Osteoblast (primary cell): ENCODE results near the gene GIPC2. TPM values are rescaled to one million over a fixed set of nuclear protein-coding genes. Genes with fewer than 3 reads are reported as not detected.

Source experiments
- DNase-seq: peaks from one replicate; pipeline ENCODE4 v3.0.0; 2011; ENCODE audit warnings: low spot score, mixed read lengths; ENCODE audit not compliant: insufficient read length; ENCODE audit errors: missing footprints
- H2AFZ ChIP-seq: 2 replicates; pipeline ENCODE4 v1.6.0; 2011; ENCODE audit warnings: mild to moderate bottlenecking, low read length
- H3K27ac ChIP-seq: 2 replicates; pipeline ENCODE4 v1.5.1; 2011; ENCODE audit warnings: mild to moderate bottlenecking, low read depth, low read length, moderate library complexity
- H3K27me3 ChIP-seq: 2 replicates; pipeline ENCODE4 v1.6.0; 2012; ENCODE audit warnings: mild to moderate bottlenecking, control low read depth, inconsistent platforms, low read length, moderate library complexity; ENCODE audit not compliant: insufficient read depth
- H3K36me3 ChIP-seq: 2 replicates; pipeline ENCODE4 v1.5.1; 2011; ENCODE audit warnings: mild to moderate bottlenecking, low read length, control low read depth, moderate library complexity; ENCODE audit not compliant: insufficient read depth
- H3K4me1 ChIP-seq: 2 replicates; pipeline ENCODE4 v1.5.1; 2011; ENCODE audit warnings: mild to moderate bottlenecking, low read length, control low read depth, moderate library complexity; ENCODE audit not compliant: insufficient read depth
- H3K4me2 ChIP-seq: 2 replicates; pipeline ENCODE4 v1.6.0; 2011; ENCODE audit warnings: mild to moderate bottlenecking, low read length; ENCODE audit not compliant: insufficient read depth
- H3K4me3 ChIP-seq: fragments of 200-600 bp; sonication (generic); 3 replicates; pipeline ENCODE4 v1.5.1; 2012; ENCODE audit warnings: mild to moderate bottlenecking, low read length, inconsistent platforms; ENCODE audit not compliant: insufficient read depth
- H3K79me2 ChIP-seq: 2 replicates; pipeline ENCODE4 v1.6.0; 2012; ENCODE audit warnings: mild to moderate bottlenecking, low read length, control low read depth, inconsistent platforms; ENCODE audit not compliant: insufficient read depth
- H3K9me3 ChIP-seq: 2 replicates; pipeline ENCODE4 v1.5.1; 2011; ENCODE audit warnings: low read depth, low read length, control low read depth
- H4K20me1 ChIP-seq: 2 replicates; pipeline ENCODE4 v1.6.0; 2012; ENCODE audit warnings: mild to moderate bottlenecking, low read length, control low read depth; ENCODE audit not compliant: insufficient read depth
- total RNA-seq: library from RNA; depleted of rRNA; stranded (reverse); fragments of >200 nt; gene quantifications from 2 replicates; pipeline ENCODE4 v1.2.3, GENCODE V29; 2012
- TF ChIP-seq, protein P1 (sequence below): IDR thresholded peaks from 2 replicates; pipeline ENCODE4 v1.5.1; 2011; ENCODE audit warnings: mild to moderate bottlenecking, low read depth, low read length, moderate library complexity; ENCODE audit errors: extremely low read depth

Gene GIPC2
- total RNA-seq, 1 donor = 0.36 TPM

DNA sequence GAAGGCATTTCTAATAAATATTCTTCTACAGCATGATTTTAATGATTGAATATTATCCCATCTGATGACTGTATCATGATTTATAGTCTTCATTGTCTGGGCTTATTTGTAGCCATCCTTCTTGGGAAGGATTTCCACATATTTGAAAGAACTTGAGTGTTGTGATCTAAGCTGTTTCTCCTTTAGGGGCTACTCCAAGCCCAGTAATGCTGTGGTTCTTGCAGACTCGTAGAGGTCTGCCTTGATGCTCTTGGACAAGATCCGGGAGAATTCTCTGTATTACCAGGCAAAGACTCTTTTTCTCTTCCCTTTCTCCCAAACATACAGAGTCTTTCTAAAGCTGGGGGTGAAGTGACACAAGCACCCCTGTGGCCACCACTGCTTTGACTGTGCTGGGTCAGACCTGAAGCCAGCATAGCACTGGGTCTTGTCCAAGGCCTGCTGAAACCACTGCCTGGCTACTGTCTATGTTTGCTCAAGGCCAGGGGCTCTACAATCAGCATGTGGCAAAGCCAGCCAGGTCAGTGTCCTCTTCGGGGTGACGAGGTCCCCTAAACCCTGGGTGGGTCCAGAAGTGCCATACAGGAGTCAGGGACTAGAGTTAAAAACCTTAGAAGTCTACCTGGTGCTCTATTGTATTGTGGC, 107.4 kb downstream of the GIPC2 start:
- TF ChIP-seq, protein P1, sequence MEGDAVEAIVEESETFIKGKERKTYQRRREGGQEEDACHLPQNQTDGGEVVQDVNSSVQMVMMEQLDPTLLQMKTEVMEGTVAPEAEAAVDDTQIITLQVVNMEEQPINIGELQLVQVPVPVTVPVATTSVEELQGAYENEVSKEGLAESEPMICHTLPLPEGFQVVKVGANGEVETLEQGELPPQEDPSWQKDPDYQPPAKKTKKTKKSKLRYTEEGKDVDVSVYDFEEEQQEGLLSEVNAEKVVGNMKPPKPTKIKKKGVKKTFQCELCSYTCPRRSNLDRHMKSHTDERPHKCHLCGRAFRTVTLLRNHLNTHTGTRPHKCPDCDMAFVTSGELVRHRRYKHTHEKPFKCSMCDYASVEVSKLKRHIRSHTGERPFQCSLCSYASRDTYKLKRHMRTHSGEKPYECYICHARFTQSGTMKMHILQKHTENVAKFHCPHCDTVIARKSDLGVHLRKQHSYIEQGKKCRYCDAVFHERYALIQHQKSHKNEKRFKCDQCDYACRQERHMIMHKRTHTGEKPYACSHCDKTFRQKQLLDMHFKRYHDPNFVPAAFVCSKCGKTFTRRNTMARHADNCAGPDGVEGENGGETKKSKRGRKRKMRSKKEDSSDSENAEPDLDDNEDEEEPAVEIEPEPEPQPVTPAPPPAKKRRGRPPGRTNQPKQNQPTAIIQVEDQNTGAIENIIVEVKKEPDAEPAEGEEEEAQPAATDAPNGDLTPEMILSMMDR = peak; percentile 6
- Histone ChIP-seq H3K79me2 (no peaks in the 10 kb centered on the region), H3K4me1 (peaks cover 11% of the 10 kb centered on the region), H3K27me3 (no peaks in the 10 kb centered on the region), H2AFZ (peak overlapping the region; percentile 39), H4K20me1 (no peaks in the 10 kb centered on the region), H3K4me2 (no peak overlapping the region), H3K4me3 (no peak overlapping the region), H3K9me3 (no peaks in the 10 kb centered on the region), H3K36me3 (no peaks in the 10 kb centered on the region), H3K27ac (no peak overlapping the region)
- DNase-seq = no peak

DNA sequence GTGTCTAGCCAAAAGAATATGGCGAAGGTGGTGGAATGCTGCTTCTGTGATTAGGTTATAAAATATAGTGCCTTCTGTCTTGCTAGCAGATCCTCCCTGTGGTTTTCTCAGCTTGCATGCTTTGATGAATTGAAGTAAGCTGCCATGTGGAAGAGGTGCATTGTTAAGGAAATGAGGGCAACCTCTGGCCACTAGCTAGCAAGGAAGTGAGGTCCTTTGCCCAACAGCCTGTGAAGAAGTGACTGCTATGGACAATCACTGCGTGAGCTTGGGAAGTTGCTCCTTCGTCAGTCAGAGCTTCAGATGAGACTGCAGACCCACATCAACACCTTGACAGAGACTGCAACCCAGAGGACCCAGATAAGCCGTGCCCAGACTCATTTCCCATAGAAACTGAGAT, 109.4 kb downstream of the GIPC2 start:
- no peak for DNase-seq
- H3K4me3 ChIP-seq = no peak overlapping the region
- no peaks in the 10 kb centered on the region for H3K79me2 ChIP-seq
- H3K27me3 ChIP-seq = no peaks in the 10 kb centered on the region
- no peak overlapping the region for H2AFZ ChIP-seq
- no peaks in the 10 kb centered on the region for H3K36me3 ChIP-seq
- H3K4me2 ChIP-seq = no peak overlapping the region
- H3K9me3 ChIP-seq = no peaks in the 10 kb centered on the region
- TF ChIP-seq, protein P1 = no peak
- no peak overlapping the region for H3K27ac ChIP-seq
- no peaks in the 10 kb centered on the region for H4K20me1 ChIP-seq
- H3K4me1 ChIP-seq = peaks cover 11% of the 10 kb centered on the region

DNA sequence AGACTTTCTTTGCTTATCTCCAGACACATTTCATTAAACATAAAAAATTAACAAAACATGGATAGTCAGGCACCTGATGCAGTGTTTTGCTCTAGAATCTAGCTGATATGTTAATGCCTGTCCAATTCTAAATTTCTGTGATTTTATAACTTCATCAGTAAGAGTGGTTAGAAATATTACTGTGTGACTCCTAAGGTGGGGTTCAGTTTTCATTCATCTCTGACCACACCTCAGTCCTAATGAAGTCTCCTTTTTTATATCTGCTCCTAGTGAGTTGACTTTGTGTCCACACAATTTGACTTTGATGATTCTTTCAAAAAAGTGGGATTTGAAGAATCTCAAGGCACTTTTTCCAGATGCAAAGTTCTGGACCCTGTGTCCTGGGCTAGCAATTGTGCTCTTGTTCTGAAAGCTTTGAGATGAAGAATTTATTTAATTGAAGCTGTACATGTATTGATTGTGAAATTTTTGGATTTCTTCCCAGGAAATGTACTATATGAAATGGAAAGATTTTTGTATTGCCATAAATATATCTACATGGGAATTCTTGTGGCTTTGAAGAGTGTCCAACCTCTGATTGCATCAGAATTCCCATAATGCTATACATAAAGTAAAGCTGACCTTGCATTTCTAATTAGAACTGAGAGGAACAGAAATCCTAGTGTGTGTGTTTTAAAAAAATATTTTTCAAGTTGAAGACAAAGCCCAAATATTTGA, 111.2 kb downstream of the GIPC2 start:
- peaks cover 11% of the 10 kb centered on the region for H3K4me1 ChIP-seq
- no peaks in the 10 kb centered on the region for H3K27me3 ChIP-seq
- no peaks in the 10 kb centered on the region for H4K20me1 ChIP-seq
- H3K4me2 ChIP-seq = no peak overlapping the region
- no peaks in the 10 kb centered on the region for H3K36me3 ChIP-seq
- H3K27ac ChIP-seq = no peak overlapping the region
- no peak overlapping the region for H3K4me3 ChIP-seq
- DNase-seq = no peak
- H3K79me2 ChIP-seq = no peaks in the 10 kb centered on the region
- H2AFZ ChIP-seq = no peak overlapping the region
- TF ChIP-seq, protein P1 = no peak
- H3K9me3 ChIP-seq = no peaks in the 10 kb centered on the region

DNA sequence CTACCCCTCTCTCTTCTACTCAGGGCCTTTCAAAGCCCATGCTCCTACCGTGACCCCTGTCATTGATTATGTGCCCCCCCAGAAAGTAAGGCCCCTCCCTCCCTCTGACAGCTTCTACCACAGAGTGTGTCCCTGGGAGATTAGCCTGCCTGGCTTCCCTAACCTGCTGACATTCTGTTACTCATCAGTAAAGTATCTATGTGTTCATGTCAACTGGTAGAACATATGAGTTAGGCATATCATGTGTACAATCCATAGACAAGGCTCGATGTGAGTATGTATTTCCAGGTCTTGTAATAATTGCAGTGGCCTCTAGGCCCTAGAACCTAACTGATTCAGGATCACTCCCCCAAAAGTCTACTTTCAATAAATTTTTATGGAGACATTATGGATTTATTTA, 120.0 kb downstream of the GIPC2 start:
- Histone ChIP-seq H2AFZ (no peak overlapping the region), H3K9me3 (no peaks in the 10 kb centered on the region), H4K20me1 (no peaks in the 10 kb centered on the region), H3K4me3 (no peak overlapping the region), H3K27ac (no peak overlapping the region), H3K4me2 (no peak overlapping the region), H3K36me3 (no peaks in the 10 kb centered on the region), H3K79me2 (no peaks in the 10 kb centered on the region), H3K4me1 (peaks cover under 1% of the 10 kb centered on the region), H3K27me3 (no peaks in the 10 kb centered on the region)
- TF ChIP-seq, protein P1 = no peak
- no peak for DNase-seq
